Smooth muscle cell (in vitro differentiated cells): Measurements from ENCODE around the gene TGM1. TPM values are rescaled to one million over a fixed set of nuclear protein-coding genes. Genes with fewer than 3 reads are reported as not detected.
A peak's percentile ranks its signal among the peaks of the same experiment; 100 is the strongest.

ENCODE experiments used
- DNase-seq: peaks from one replicate; lab custom pipeline; 2025; ENCODE audit not compliant: unreplicated experiment; lab: John Stamatoyannopoulos, UW
- H2AFZ ChIP-seq: fragments of 200-600 bp; sonication (generic); 2 replicates; pipeline ENCODE4 v1.6.0; 2016; ENCODE audit warnings: antibody characterized with exemption, low read depth, mild to moderate bottlenecking
- H3F3A ChIP-seq: fragments of 200-600 bp; sonication (generic); 2 replicates; pipeline ENCODE4 v1.6.0; 2017; ENCODE audit warnings: antibody characterized with exemption, low read depth
- H3K27ac ChIP-seq: fragments of 200-600 bp; sonication (generic); 2 replicates; pipeline ENCODE4 v1.5.1; 2016; ENCODE audit warnings: low read depth, mild to moderate bottlenecking
- H3K27me3 ChIP-seq: fragments of 200-600 bp; sonication (generic); 2 replicates; pipeline ENCODE4 v1.6.1; 2016; ENCODE audit warnings: low read depth, mild to moderate bottlenecking
- H3K36me3 ChIP-seq: fragments of 200-600 bp; sonication (generic); 2 replicates; pipeline ENCODE4 v1.5.1; 2016; ENCODE audit warnings: low read depth
- H3K4me1 ChIP-seq: fragments of 200-600 bp; sonication (generic); 2 replicates; pipeline ENCODE4 v1.5.1; 2016; ENCODE audit warnings: low read depth
- H3K4me2 ChIP-seq: fragments of 200-600 bp; sonication (generic); 2 replicates; pipeline ENCODE4 v1.6.0; 2016; ENCODE audit warnings: mild to moderate bottlenecking
- H3K4me3 ChIP-seq: fragments of 200-600 bp; sonication (generic); 2 replicates; pipeline ENCODE4 v1.5.1; 2016; ENCODE audit warnings: mild to moderate bottlenecking
- H3K79me2 ChIP-seq: fragments of 200-600 bp; sonication (generic); 2 replicates; pipeline ENCODE4 v1.6.0; 2016; ENCODE audit warnings: low read depth, mild to moderate bottlenecking
- H3K9ac ChIP-seq: fragments of 200-600 bp; sonication (generic); 2 replicates; pipeline ENCODE4 v1.6.0; 2016; ENCODE audit warnings: low read depth
- H3K9me3 ChIP-seq: fragments of 200-600 bp; sonication (generic); replicated peaks from 2 replicates; pipeline ENCODE4 v1.5.1; 2016; ENCODE audit warnings: low read depth
- H4K20me1 ChIP-seq: fragments of 200-600 bp; sonication (generic); 2 replicates; pipeline ENCODE4 v1.6.0; 2016; ENCODE audit warnings: low read depth
- WGBS: methylation state at CpG from one replicate; pipeline ENCODE4 v1.1.7; 2016; ENCODE audit warnings: low lambda C conversion rate; 5-methylcytosine and 5-hydroxymethylcytosine counted together
- polyA plus RNA-seq: library from polyadenylated mRNA; unstranded; fragments of >200 nt; fragmentation: Nextera tagmentation; extraction: Ambion mirVana; gene quantifications from 2 replicates; pipeline ENCODE4 v1.2.1, GENCODE V29; 2016
- total RNA-seq: library from RNA; depleted of rRNA; stranded (reverse); fragments of >200 nt; gene quantifications from 2 replicates; pipeline ENCODE4 v1.2.3, GENCODE V29; 2014
- TF ChIP-seq, protein P1 (sequence below): fragments of 200-600 bp; sonication (generic); IDR thresholded peaks from 2 replicates; pipeline ENCODE4 v1.5.1; 2017; ENCODE audit warnings: borderline replicate concordance, mild to moderate bottlenecking, antibody characterized with exemption; ENCODE audit not compliant: insufficient read depth, poor library complexity, severe bottlenecking

TGM1 gene
- total and polyA plus RNA-seq, 2 experiments from 2014 or later, result 1.6 to 13.6 TPM

DNA sequence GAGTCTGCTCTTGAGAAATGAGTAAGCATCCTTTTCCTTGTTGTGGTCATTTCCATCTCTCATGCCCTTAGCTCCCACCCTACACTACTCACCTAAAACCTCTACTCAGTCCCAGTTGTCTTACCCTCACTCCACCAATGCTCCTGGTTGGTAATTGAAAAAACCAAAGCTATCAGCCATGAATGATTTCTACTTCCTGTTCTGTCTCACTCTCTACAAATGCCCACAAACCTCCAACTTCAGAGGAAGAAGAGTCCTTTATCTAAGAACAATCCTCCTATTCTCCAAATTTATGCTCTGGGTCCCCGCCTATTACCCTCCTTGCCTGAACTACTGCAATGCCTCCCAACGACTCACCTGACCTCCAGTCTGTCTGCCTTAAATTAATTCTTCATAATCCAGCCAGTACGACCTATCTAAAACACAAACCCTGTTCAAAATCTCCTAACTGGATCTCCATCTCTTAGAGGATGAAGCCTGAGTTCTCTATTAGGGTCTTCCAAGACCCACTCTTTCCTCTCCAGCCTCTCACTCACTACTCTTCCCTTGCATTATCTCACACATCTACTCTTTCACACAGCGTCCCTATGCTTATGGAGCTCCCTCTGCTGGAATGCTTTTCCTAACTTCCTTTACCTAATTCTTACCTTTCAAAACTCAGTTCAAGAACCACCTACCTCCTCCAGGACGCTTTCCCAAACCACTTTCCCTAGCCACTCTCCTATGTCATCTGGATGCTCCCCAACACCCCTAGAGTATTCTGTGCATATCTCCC, 34.4 kb upstream of the TGM1 start:
- TF ChIP-seq, protein P1, sequence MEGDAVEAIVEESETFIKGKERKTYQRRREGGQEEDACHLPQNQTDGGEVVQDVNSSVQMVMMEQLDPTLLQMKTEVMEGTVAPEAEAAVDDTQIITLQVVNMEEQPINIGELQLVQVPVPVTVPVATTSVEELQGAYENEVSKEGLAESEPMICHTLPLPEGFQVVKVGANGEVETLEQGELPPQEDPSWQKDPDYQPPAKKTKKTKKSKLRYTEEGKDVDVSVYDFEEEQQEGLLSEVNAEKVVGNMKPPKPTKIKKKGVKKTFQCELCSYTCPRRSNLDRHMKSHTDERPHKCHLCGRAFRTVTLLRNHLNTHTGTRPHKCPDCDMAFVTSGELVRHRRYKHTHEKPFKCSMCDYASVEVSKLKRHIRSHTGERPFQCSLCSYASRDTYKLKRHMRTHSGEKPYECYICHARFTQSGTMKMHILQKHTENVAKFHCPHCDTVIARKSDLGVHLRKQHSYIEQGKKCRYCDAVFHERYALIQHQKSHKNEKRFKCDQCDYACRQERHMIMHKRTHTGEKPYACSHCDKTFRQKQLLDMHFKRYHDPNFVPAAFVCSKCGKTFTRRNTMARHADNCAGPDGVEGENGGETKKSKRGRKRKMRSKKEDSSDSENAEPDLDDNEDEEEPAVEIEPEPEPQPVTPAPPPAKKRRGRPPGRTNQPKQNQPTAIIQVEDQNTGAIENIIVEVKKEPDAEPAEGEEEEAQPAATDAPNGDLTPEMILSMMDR, result peak; percentile 32
- peak overlapping the region; percentile 50 for H3K27ac ChIP-seq
- peaks cover 7% of the 10 kb centered on the region for H3F3A ChIP-seq
- DNase-seq, result no peak
- no peaks in the 10 kb centered on the region for H3K27me3 ChIP-seq
- H4K20me1 ChIP-seq, result no peaks in the 10 kb centered on the region
- peaks cover 13% of the 10 kb centered on the region for H3K4me1 ChIP-seq
- WGBS, result 63% methylated on average over 5 of the region's 5 CpGs
- no peak overlapping the region for H3K9ac ChIP-seq
- H2AFZ ChIP-seq, result no peak overlapping the region
- H3K4me3 ChIP-seq, result no peak overlapping the region
- no peaks in the 10 kb centered on the region for H3K9me3 ChIP-seq
- H3K4me2 ChIP-seq, result no peak overlapping the region
- H3K79me2 ChIP-seq, result peaks cover 16% of the 10 kb centered on the region
- no peaks in the 10 kb centered on the region for H3K36me3 ChIP-seq

DNA sequence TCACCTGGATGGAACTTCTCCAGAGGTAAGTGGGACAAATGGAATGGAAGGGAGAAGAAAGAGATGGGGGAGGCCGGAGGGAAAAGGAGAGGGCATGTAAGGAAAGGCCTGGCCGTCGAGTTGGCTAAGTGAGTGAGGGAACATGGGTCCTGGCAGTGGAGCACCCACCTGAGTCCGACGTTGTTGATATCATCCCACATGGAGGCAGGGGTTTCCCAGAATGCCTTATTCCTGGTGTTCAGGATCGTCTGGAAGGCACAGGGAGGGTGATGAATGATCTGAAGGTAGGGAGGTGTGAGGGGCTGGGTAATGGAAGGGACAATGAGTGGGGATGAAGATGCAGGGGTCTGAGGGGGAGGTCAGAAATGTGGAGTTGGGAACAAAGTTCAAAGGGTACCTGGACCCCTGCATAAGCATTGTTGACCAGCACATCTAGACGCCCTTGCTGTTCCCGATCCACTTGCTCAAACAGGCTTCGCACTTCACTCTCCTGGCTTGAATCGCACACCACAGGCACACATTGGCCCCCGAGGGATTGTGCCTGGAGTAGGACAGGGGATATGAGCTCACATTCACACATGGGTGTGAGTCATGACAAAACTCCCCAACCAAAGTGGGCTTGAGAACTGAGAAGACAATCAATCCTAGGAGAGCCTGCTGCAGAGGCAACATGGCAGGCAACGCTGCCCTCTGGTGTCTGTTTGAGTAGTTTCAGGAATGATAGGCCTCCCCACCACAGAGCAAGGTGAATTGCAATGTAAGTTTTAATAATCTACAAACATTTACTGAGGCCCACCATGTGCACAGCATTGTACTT, 33.6 kb upstream of the TGM1 start:
- Histone ChIP-seq H3F3A (peaks cover 7% of the 10 kb centered on the region), H3K79me2 (peaks cover 16% of the 10 kb centered on the region), H4K20me1 (no peaks in the 10 kb centered on the region), H3K27ac (peak overlapping the region; percentile 65), H2AFZ (no peak overlapping the region), H3K4me2 (no peak overlapping the region), H3K4me1 (peaks cover 13% of the 10 kb centered on the region), H3K9me3 (no peaks in the 10 kb centered on the region), H3K27me3 (no peaks in the 10 kb centered on the region), H3K9ac (peak overlapping the region; percentile 42), H3K4me3 (no peak overlapping the region), H3K36me3 (no peaks in the 10 kb centered on the region)
- 68% methylated on average over 12 of the region's 12 CpGs for WGBS
- TF ChIP-seq, protein P1, result peak; percentile 63
- peak; percentile 9 for DNase-seq

DNA sequence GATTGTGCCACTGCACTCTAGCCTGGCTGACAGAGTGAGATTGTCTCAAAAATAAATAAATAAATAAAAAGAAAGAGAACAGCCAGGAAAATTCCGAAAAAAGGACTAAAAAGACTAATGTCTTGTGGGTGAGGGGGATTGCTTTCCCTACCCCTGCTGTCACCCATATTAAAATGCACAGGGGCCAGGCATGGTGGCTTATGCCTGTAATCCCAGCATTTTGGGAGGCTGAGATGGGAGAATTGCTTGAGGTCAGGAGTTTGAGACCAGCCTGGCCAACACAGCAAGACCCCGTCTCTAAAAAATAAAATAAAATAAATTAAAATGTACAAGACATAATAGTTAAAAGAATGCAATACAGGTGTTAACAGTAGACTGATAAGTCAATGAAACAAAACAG, 30.5 kb upstream of the TGM1 start:
- H3K4me1 ChIP-seq, result peaks cover 3% of the 10 kb centered on the region
- H3K4me2 ChIP-seq, result no peak overlapping the region
- H2AFZ ChIP-seq, result no peak overlapping the region
- TF ChIP-seq, protein P1, result no peak
- no peak overlapping the region for H3K4me3 ChIP-seq
- no peak overlapping the region for H3K9ac ChIP-seq
- no peak for DNase-seq
- no peaks in the 10 kb centered on the region for H3K36me3 ChIP-seq
- peaks cover 7% of the 10 kb centered on the region for H3F3A ChIP-seq
- no peaks in the 10 kb centered on the region for H3K9me3 ChIP-seq
- H3K79me2 ChIP-seq, result peaks cover 1% of the 10 kb centered on the region
- H4K20me1 ChIP-seq, result no peaks in the 10 kb centered on the region
- 94% methylated on average over 2 of the region's 2 CpGs for WGBS
- no peaks in the 10 kb centered on the region for H3K27me3 ChIP-seq
- H3K27ac ChIP-seq, result no peak overlapping the region
